Activated naive CD8-positive, alpha-beta T cell treated with anti-CD3 and anti-CD28 coated beads for 36 hours (primary cell): ENCODE data around the gene HPGDS. TPM values are rescaled to one million over a fixed set of nuclear protein-coding genes. Genes with fewer than 3 reads are reported as not detected.

ENCODE experiments used
- DNase-seq: peaks from one replicate; pipeline ENCODE4 v3.0.0; 2021
- H3K27ac Mint-ChIP-seq: one replicate; pipeline ENCODE4 v1.8.0; 2022; ENCODE audit warnings: mild to moderate bottlenecking, moderate library complexity, mixed read lengths
- H3K27me3 Mint-ChIP-seq: one replicate; pipeline ENCODE4 v1.8.0; 2022; ENCODE audit warnings: mild to moderate bottlenecking, mixed read lengths
- H3K36me3 Mint-ChIP-seq: one replicate; pipeline ENCODE4 v1.8.0; 2021; ENCODE audit warnings: mild to moderate bottlenecking, mixed read lengths
- H3K4me1 Mint-ChIP-seq: one replicate; pipeline ENCODE4 v1.8.0; 2021; ENCODE audit warnings: mixed read lengths
- H3K4me3 Mint-ChIP-seq: one replicate; pipeline ENCODE4 v1.8.0; 2022; ENCODE audit warnings: mild to moderate bottlenecking, moderate library complexity, mixed read lengths
- H3K9me3 Mint-ChIP-seq: one replicate; pipeline ENCODE4 v1.8.0; 2022; ENCODE audit warnings: mixed read lengths
- total RNA-seq, 2 experiments: library from RNA; stranded (reverse); gene quantifications; one replicate each; pipeline ENCODE4 v1.2.3, GENCODE V29; 2021

HPGDS gene
- total RNA-seq, 2 experiments from 2014 or later = not detected

DNA sequence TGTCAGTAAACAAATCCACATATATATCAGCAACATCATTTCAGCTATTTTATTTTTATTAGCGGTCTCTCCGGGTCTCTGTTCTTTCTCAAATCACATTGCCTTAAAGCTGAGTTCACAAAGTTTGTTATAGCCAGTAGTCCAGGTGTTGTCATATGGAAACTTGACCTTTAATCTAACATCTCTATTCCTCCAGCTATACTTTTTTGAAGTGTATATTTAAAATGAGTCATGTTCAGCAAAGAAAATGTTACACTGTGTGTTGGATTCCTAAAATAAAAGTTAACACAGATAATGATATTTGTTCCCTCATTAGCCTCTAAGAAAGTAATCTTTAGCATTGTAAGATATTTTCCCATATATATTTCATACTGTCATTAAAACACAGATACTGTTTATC lies 71.4 kb downstream of the HPGDS start:
- Mint-ChIP-seq H3K27me3 (no peaks in the 10 kb centered on the region), H3K9me3 (no peaks in the 10 kb centered on the region), H3K4me3 (no peak overlapping the region), H3K36me3 (peaks cover 6% of the 10 kb centered on the region), H3K4me1 (peaks cover 4% of the 10 kb centered on the region), H3K27ac (no peak overlapping the region)
- DNase-seq = no peak

DNA sequence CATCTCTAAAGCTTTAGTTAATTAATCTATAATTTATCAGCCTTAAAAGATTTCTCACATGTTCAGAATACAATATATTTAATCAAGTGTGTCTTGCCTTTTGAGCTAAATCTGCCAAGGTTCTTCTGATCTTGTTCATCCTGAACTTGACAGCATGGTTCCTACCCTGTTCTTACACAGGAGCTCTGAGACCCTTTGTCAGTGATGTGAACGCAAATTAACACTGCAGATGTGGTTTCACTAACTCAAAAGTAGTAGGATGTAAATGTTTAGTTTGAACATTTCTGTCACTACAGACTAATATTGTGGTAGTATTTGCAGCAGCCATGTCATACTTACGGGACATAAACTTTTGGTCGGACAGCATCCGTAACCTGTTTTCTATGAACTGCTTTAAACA lies 75.6 kb downstream of the HPGDS start:
- Mint-ChIP-seq H3K4me3 (no peak overlapping the region), H3K27me3 (no peaks in the 10 kb centered on the region), H3K4me1 (peaks cover 4% of the 10 kb centered on the region), H3K36me3 (peaks cover 10% of the 10 kb centered on the region), H3K9me3 (no peaks in the 10 kb centered on the region), H3K27ac (no peak overlapping the region)
- no peak for DNase-seq

DNA sequence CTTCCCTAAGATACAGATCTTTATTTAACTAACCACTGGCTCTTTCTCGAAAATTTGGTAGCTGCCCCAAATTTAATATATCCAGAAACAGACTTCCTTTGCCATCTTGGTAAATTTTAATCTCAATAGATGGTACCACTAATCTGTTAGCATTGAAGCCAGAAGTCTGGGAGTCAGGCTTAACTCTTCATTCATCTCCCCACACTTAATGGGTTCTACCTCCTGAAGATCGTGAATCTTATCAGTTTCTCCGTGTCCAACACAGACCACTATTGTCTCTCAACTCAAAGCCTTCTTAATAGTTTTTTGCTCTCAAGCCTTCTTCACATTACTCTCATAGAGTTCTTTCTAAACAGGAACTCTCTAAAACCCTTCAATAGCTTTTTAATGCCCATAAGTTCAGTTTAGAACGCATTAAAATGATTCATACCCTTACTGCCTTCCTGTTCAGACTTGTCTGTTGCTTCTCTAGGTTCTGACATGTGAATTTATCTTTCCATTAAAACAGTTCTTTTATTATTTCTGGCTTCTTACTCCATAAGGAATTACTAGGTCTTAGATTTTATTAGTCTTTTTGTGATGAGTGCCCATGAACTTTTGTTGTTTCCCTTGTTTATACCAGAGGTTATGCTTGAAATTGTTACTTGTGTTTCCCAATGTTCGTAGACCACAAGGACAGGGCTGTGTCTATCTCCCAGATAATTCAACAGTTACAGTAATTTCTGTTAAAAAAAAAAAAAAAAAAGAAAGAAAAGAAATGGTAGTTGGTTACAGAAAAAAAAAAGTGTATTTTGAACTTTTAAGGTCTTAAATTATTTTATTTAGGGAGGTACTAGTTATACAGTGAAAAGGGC lies 80.2 kb downstream of the HPGDS start:
- H3K27me3 Mint-ChIP-seq = no peaks in the 10 kb centered on the region
- H3K36me3 Mint-ChIP-seq = peaks cover 14% of the 10 kb centered on the region
- no peak for DNase-seq
- no peak overlapping the region for H3K27ac Mint-ChIP-seq
- H3K9me3 Mint-ChIP-seq = no peaks in the 10 kb centered on the region
- no peak overlapping the region for H3K4me3 Mint-ChIP-seq
- H3K4me1 Mint-ChIP-seq = no peaks in the 10 kb centered on the region

DNA sequence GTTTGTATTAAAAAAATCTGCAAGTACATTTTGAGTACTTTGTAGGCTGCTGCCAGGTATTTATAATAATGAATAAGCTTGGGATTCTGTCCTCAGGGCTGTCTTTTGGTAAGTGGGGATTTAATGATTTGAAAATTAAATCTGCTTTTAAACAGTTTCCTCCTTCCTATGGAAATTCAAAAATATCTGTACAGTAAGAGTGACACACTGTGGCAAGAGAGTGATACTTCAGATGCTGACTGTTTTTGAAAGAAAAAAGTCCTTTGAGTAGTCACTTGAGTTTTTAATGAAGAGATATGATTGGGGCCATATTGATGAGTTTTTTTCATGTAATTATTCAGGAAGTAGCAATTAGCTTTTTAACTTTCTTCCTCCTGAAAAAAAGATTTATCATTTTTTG lies 85.8 kb downstream of the HPGDS start:
- H3K9me3 Mint-ChIP-seq = no peaks in the 10 kb centered on the region
- no peak overlapping the region for H3K4me3 Mint-ChIP-seq
- H3K27ac Mint-ChIP-seq = no peak overlapping the region

DNA sequence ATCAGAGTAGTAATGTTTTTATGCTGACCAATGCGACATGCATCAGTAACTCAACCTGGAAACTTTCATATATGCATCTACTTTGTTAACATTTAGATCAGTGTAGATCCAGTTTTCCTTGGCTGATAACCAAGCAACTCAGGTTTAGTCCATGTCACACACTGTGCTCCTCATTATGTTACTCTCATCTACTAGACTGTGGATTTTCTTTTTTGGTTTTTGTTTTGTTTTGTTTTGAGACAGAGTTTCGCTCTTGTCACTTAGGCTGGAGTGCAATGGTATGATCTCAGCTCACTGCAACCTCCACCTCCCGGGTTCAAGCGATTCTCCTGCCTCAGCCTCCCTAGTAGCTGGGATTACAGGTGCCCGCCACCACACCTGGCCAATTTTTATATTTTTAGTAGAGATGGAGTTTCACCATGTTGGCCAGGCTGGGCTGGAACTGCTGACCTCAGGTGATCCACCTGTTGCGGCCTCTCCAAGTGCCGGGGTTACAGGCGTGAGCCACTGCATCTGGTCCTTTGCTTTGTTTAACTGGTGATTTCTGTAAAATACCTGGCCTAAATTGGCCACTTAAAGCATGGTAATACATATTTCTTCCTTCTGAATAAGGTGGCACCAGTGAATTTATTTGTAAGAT lies 86.4 kb downstream of the HPGDS start:
- H3K36me3 Mint-ChIP-seq = peaks cover 22% of the 10 kb centered on the region
- H3K9me3 Mint-ChIP-seq = no peaks in the 10 kb centered on the region
- H3K27me3 Mint-ChIP-seq = no peaks in the 10 kb centered on the region
- H3K27ac Mint-ChIP-seq = no peak overlapping the region
- DNase-seq = no peak
- no peaks in the 10 kb centered on the region for H3K4me1 Mint-ChIP-seq
- no peak overlapping the region for H3K4me3 Mint-ChIP-seq

More for the DNA sequence above, 85.8 kb downstream of the HPGDS start:
- no peak for DNase-seq
- no peaks in the 10 kb centered on the region for H3K4me1 Mint-ChIP-seq
- no peaks in the 10 kb centered on the region for H3K27me3 Mint-ChIP-seq
- H3K36me3 Mint-ChIP-seq = peaks cover 22% of the 10 kb centered on the region

DNA sequence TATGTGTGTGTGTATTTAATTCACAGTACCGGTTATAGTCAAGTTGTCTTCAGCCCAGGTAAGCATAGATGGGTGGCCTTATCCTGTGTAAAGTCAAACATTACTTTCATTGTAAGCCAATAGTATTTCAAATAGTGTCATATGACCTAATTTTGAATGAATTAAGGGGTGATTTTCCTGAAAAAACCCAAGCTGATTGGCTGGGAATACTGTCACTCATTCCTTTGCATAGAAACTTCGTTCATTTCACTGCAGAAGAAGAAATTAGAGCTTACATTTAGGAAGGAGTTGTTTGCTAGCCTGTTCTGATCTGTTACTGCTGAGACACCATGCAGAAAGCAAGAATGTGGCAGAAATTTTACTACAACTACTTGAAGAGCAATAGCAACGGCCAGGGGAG lies 89.6 kb downstream of the HPGDS start:
- no peak for DNase-seq
- H3K36me3 Mint-ChIP-seq = peaks cover 27% of the 10 kb centered on the region
- H3K4me3 Mint-ChIP-seq = no peak overlapping the region
- H3K9me3 Mint-ChIP-seq = no peaks in the 10 kb centered on the region
- H3K4me1 Mint-ChIP-seq = peaks cover 5% of the 10 kb centered on the region
- H3K27me3 Mint-ChIP-seq = no peaks in the 10 kb centered on the region
- no peak overlapping the region for H3K27ac Mint-ChIP-seq

DNA sequence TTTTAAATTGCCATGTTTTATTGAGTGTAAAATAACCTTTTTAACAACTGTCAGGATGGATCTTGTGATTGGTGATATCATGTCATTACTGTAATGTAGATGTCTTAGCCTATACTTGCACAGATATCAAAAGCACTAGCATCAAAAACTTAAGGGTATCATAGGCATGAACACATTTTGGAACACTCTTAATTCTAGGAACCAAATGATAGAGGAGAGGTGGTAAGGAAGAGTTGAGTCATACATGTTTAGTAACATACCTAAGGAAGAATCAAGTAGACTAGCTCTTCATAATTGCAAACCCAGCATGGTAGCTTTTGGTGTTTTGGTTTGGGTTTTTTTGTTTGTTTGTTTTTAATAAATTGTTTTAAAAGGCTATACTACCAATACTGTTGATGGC lies 91.5 kb downstream of the HPGDS start:
- no peaks in the 10 kb centered on the region for H3K27me3 Mint-ChIP-seq
- H3K9me3 Mint-ChIP-seq = no peaks in the 10 kb centered on the region
- H3K27ac Mint-ChIP-seq = no peak overlapping the region
- H3K4me3 Mint-ChIP-seq = no peak overlapping the region
- H3K36me3 Mint-ChIP-seq = peaks cover 27% of the 10 kb centered on the region
- peaks cover 5% of the 10 kb centered on the region for H3K4me1 Mint-ChIP-seq
- no peak for DNase-seq

Other genes starting within 250 kb of the HPGDS start
- 10 to 100 TPM; 33.5 to 35.4 TPM for gene SMARCAD1, start 135.0 kb downstream of the HPGDS start, total RNA-seq
- 10 to 100 TPM; 15.1 to 17.0 TPM for gene PDLIM5, start 109.1 kb upstream of the HPGDS start, total RNA-seq